ENCODE results near the gene P2RY8. TPM values are rescaled to one million over a fixed set of nuclear protein-coding genes. Genes with fewer than 3 reads are reported as not detected.

Gene P2RY8
- total and polyA plus RNA-seq, 10 of the 15 experiments (the other 5 are each of a cell fraction or from before 2014, with no cell fraction given): 2.0 to 64.4 (median 36.5) TPM

DNA sequence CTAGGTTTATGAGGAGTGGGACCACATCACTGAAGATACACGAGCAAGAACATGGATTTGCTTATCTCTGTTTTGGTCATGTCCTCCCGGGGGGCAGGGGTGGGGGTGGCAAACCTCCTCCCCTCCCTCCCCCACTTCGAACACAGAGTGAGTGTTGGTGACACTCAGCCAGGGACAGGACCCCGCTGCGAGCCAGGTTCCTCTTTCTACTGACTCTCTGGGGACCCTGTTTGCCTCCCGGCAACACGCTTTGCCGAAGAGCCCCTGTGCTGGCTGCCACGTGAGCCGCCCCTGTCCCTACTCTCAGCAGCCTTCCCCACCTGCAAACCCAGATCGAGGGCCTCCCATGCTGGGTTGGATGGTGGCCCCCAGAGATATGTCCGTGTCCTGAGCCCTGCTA is 34.7 kb downstream of the P2RY8 start (continued):
- TF ChIP-seq NFXL1 (IDR thresholded peaks at IDR 0.05; ENCODE audit: borderline replicate concordance): no peak

DNA sequence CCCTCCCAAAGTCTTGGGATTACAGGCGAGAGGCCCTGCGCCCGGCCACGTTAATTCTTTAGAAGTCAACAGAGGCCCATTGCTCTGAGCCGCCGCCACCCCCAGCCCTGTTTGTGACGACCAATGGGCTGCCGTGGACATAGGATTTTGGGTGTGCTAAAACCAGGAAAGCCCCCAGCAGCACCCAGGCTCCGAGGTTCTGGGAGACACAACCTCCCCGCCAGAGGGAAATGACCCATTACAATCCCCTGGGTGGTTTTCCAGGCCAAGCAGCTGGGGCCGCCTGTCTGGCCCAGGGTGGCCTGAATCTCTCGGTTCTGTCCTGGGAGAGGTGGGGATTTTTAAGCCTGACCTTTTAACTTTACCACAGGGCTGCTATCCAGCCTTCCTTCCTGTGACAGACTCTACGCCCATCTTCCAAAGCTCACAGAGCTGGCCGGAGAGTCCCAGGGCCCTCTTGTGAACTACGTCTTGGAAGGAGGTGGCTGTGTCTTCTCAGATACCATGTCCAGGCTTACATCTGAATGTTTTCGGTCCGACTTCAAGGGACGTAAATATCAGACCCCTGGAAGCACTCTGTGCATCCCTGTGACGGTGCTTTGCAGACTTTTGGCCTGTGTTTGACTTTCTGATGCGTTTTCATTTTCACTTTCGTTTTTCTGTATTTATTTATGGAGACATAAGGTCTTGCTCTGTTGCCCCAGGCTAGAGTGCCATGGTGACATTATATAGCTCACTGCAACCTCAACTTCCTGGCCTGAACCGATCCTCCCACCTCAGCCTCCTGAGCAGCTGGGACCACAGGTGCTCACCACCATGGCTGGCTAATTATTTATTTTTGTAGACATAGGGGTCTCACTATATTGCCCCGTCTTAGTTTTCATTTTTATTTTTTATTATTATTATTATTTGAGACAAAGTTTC is 36.0 kb downstream of the P2RY8 start:
- RAD21 ChIA-PET (ENCODE audit: unreplicated experiment): no interaction called here
- FAIRE-seq (peak; percentile 59), DNase-seq (ENCODE audit: low read depth, low spot score) (peak; percentile 90), ATAC-seq (peak; percentile 69)
- Histone ChIP-seq H3K9ac (ENCODE audit: control insufficient read depth, insufficient read depth, low read length) (peak overlapping the region; percentile 58), H2AFZ (ENCODE audit: control insufficient read depth, low read depth, low read length) (no peak overlapping the region), H3K36me3 (ENCODE audit: control insufficient read depth in 2 of 2, insufficient read depth in 2 of 2, low read length in 1 of 2) (peaks cover 2 to 9% of the 10 kb centered on the region in 2 experiments; a peak in 3 of 4 replicates), H3K4me3 (no peak overlapping the region), H3K4me1 (ENCODE audit: control insufficient read depth, insufficient read depth, low read length) (peaks cover 53% of the 10 kb centered on the region), H3K9me3 (replicated peaks; ENCODE audit: control insufficient read depth, insufficient read depth, low read length) (peaks cover 2% of the 10 kb centered on the region; the same call in 2 of the 3 replicates), H3K27ac (ENCODE audit: control insufficient read depth, insufficient read depth) (peak overlapping the region; percentile 87), H3K27me3 (replicated peaks in 1 of 2; ENCODE audit: control insufficient read depth in 2 of 2, insufficient read depth in 2 of 2, low read length in 1 of 2) (no peaks in the 10 kb centered on the region), H3K4me2 (ENCODE audit: control insufficient read depth, insufficient read depth) (peak overlapping the region; percentile 56), H3K79me2 (ENCODE audit: control insufficient read depth, insufficient read depth, low read length) (peaks cover 24% of the 10 kb centered on the region), H4K20me1 (ENCODE audit: control insufficient read depth, insufficient read depth) (no peaks in the 10 kb centered on the region)
- POLR2A ChIA-PET: no interaction called here
- in situ Hi-C loops (cut with MboI): no loop called here
- intact Hi-C loops (cut with micrococcal nuclease; ENCODE audit: unreplicated experiment): loop anchor here (1.0 to 5.0 kb wide), 4 partner anchors 17 to 34 kb away; no protein-coding TSS in a partner anchor
- SMC1A ChIA-PET (ENCODE audit: uncharacterized antibody, unreplicated experiment): no interaction called here
- CTCF ChIA-PET: no interaction called here
- BruUV-seq (replicated peaks): no TSS peak
- 25% methylated on average over 23 of the region's 23 CpGs for WGBS (ENCODE audit: insufficient coverage, insufficient replicate concordance, low lambda C conversion rate, missing lambda C conversion rate)
- TF ChIP-seq RCOR1 (conservative IDR thresholded peaks at IDR 0.05; ENCODE audit: low read depth, low read length): peak; percentile 79; the same call in 1 of the 2 replicates
- TF ChIP-seq, protein P1, sequence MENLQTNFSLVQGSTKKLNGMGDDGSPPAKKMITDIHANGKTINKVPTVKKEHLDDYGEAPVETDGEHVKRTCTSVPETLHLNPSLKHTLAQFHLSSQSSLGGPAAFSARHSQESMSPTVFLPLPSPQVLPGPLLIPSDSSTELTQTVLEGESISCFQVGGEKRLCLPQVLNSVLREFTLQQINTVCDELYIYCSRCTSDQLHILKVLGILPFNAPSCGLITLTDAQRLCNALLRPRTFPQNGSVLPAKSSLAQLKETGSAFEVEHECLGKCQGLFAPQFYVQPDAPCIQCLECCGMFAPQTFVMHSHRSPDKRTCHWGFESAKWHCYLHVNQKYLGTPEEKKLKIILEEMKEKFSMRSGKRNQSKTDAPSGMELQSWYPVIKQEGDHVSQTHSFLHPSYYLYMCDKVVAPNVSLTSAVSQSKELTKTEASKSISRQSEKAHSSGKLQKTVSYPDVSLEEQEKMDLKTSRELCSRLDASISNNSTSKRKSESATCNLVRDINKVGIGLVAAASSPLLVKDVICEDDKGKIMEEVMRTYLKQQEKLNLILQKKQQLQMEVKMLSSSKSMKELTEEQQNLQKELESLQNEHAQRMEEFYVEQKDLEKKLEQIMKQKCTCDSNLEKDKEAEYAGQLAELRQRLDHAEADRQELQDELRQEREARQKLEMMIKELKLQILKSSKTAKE (IDR thresholded peaks at IDR 0.05; ENCODE audit: low read depth, poor library complexity, severe bottlenecking): peak; percentile 90
- TF ChIP-seq, protein P2, sequence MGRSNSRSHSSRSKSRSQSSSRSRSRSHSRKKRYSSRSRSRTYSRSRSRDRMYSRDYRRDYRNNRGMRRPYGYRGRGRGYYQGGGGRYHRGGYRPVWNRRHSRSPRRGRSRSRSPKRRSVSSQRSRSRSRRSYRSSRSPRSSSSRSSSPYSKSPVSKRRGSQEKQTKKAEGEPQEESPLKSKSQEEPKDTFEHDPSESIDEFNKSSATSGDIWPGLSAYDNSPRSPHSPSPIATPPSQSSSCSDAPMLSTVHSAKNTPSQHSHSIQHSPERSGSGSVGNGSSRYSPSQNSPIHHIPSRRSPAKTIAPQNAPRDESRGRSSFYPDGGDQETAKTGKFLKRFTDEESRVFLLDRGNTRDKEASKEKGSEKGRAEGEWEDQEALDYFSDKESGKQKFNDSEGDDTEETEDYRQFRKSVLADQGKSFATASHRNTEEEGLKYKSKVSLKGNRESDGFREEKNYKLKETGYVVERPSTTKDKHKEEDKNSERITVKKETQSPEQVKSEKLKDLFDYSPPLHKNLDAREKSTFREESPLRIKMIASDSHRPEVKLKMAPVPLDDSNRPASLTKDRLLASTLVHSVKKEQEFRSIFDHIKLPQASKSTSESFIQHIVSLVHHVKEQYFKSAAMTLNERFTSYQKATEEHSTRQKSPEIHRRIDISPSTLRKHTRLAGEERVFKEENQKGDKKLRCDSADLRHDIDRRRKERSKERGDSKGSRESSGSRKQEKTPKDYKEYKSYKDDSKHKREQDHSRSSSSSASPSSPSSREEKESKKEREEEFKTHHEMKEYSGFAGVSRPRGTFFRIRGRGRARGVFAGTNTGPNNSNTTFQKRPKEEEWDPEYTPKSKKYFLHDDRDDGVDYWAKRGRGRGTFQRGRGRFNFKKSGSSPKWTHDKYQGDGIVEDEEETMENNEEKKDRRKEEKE (IDR thresholded peaks at IDR 0.05): no peak
- TF ChIP-seq, protein P3, sequence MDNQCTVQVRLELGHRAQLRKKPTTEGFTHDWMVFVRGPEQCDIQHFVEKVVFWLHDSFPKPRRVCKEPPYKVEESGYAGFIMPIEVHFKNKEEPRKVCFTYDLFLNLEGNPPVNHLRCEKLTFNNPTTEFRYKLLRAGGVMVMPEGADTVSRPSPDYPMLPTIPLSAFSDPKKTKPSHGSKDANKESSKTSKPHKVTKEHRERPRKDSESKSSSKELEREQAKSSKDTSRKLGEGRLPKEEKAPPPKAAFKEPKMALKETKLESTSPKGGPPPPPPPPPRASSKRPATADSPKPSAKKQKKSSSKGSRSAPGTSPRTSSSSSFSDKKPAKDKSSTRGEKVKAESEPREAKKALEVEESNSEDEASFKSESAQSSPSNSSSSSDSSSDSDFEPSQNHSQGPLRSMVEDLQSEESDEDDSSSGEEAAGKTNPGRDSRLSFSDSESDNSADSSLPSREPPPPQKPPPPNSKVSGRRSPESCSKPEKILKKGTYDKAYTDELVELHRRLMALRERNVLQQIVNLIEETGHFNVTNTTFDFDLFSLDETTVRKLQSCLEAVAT (IDR thresholded peaks at IDR 0.05): no peak
- TF ChIP-seq, protein P4, sequence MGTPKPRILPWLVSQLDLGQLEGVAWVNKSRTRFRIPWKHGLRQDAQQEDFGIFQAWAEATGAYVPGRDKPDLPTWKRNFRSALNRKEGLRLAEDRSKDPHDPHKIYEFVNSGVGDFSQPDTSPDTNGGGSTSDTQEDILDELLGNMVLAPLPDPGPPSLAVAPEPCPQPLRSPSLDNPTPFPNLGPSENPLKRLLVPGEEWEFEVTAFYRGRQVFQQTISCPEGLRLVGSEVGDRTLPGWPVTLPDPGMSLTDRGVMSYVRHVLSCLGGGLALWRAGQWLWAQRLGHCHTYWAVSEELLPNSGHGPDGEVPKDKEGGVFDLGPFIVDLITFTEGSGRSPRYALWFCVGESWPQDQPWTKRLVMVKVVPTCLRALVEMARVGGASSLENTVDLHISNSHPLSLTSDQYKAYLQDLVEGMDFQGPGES (IDR thresholded peaks at IDR 0.05): no peak
- TF ChIP-seq CBX5 (IDR thresholded peaks at IDR 0.05; ENCODE audit: low read depth): peak; percentile 53; the same call in 1 of the 2 replicates
- no peak for TF ChIP-seq MXI1 (IDR thresholded peaks at IDR 0.05; ENCODE audit: low read depth, low read length)
- TF ChIP-seq SRF (IDR thresholded peaks at IDR 0.05; ENCODE audit: low read depth in 2 of 2, low read length in 2 of 2): no peak
- no peak for TF ChIP-seq RFX5 (IDR thresholded peaks at IDR 0.05; ENCODE audit: low read depth, low read length)
- no peak for TF ChIP-seq SIN3A (IDR thresholded peaks at IDR 0.05; ENCODE audit: low read depth, low read length)
- no peak for TF ChIP-seq ZNF622 (IDR thresholded peaks at IDR 0.05)
- TF ChIP-seq HDAC2 (IDR thresholded peaks at IDR 0.05): no peak
- TF ChIP-seq NFIC (IDR thresholded peaks at IDR 0.05; ENCODE audit: low read depth, low read length): peak; percentile 80
